HFFc6 (cell line): ENCODE measurements around the gene POLR2F. TPM values are rescaled to one million over a fixed set of nuclear protein-coding genes. Genes with fewer than 3 reads are reported as not detected.
"Not testable (repeated sequence)": the region's sequence is repeated elsewhere in the genome, so short reads cannot be mapped to it uniquely, and the experiment has no call there.

Experiments used
- DNase-seq: peaks from one replicate; pipeline ENCODE4 v3.0.0-alpha.2; 2018
- H3K27ac Mint-ChIP-seq: 2 replicates; pipeline ENCODE4 v1.8.0; 2020; ENCODE audit warnings: mild to moderate bottlenecking, mixed read lengths
- H3K27me3 Mint-ChIP-seq: 2 replicates; pipeline ENCODE4 v1.8.0; 2021; ENCODE audit warnings: mild to moderate bottlenecking, moderate library complexity, mixed read lengths; ENCODE audit not compliant: insufficient read depth
- H3K36me3 Mint-ChIP-seq: 2 replicates; pipeline ENCODE4 v1.8.0; 2021; ENCODE audit warnings: low read depth, mixed read lengths
- H3K4me1 Mint-ChIP-seq: 2 replicates; pipeline ENCODE4 v1.8.0; 2020; ENCODE audit warnings: low read depth, mixed read lengths
- H3K4me3 Mint-ChIP-seq: 2 replicates; pipeline ENCODE4 v1.8.0; 2020; ENCODE audit warnings: mild to moderate bottlenecking, moderate library complexity, mixed read lengths
- H3K9me3 Mint-ChIP-seq: 2 replicates; pipeline ENCODE4 v1.8.0; 2020; ENCODE audit warnings: mild to moderate bottlenecking, mixed read lengths
- CTCF ChIP-seq: fragments of 200-600 bp; sonication (generic); IDR thresholded peaks from 2 replicates; pipeline ENCODE4 v1.5.0; 2021; ENCODE audit warnings: antibody characterized with exemption, mild to moderate bottlenecking
- total RNA-seq, 6 experiments: library from RNA; stranded (reverse); fragmentation: NEBNext Ultra II Directional; extraction: Animal tissue kit (Norgen Biotek cat#: 25700); gene quantifications; 2 replicates in 1 of 6; 3 replicates in 5 of 6; pipeline ENCODE4 v1.2.3, GENCODE V29; 2021

POLR2F gene
- total RNA-seq, 6 experiments from 2014 or later: 91.6 to 130 (median 107) TPM

- Mint-ChIP-seq H3K36me3 (peaks cover 8% of the 10 kb centered on the region), H3K9me3 (no peaks in the 10 kb centered on the region), H3K4me3 (no peak overlapping the region), H3K27me3 (peaks cover 2% of the 10 kb centered on the region; the same call in 1 of the 2 replicates), H3K4me1 (peaks cover 28% of the 10 kb centered on the region), H3K27ac (peak overlapping the region; percentile 42; the same call in 1 of the 2 replicates)
- 0 out of 2 replicates have a peak, but pooled peaks have one; percentile 22 for TF ChIP-seq CTCF
- DNase-seq: no peak
These were observed 2.2 kb upstream of the POLR2F start for GRCh38 chr22:37951305-37951704.

- peaks cover 18% of the 10 kb centered on the region for H3K36me3 Mint-ChIP-seq
- H3K4me1 Mint-ChIP-seq: peaks cover 28% of the 10 kb centered on the region
- not testable (repeated sequence) for H3K27me3 Mint-ChIP-seq, H3K9me3 Mint-ChIP-seq, DNase-seq
- H3K4me3 Mint-ChIP-seq: peak overlapping the region; percentile 98
- H3K27ac Mint-ChIP-seq: peak overlapping the region; percentile 90
These were observed 870 bp upstream of the POLR2F start for GRCh38 chr22:37952629-37953028.

- Mint-ChIP-seq H3K4me3 (peak overlapping the region; percentile 98), H3K9me3 (no peaks in the 10 kb centered on the region), H3K27ac (peak overlapping the region; percentile 90), H3K36me3 (peaks cover 21% of the 10 kb centered on the region), H3K4me1 (peaks cover 28% of the 10 kb centered on the region), H3K27me3 (peaks cover 5% of the 10 kb centered on the region; the same call in 1 of the 2 replicates)
- no peak for TF ChIP-seq CTCF
- peak; percentile 33 for DNase-seq
These were observed 450 bp upstream of the POLR2F start for GRCh38 chr22:37953062-37953436.

- Mint-ChIP-seq H3K36me3 (peaks cover 35% of the 10 kb centered on the region), H3K27ac (peak overlapping the region; percentile 90)
- no peak for TF ChIP-seq CTCF
These were observed 1.2 kb downstream of the POLR2F start for GRCh38 chr22:37954686-37955085.

GRCh38 chr22:37955825-37956397 lies 2.4 kb downstream of the POLR2F start:
- H3K27me3 Mint-ChIP-seq, H3K9me3 Mint-ChIP-seq, H3K4me3 Mint-ChIP-seq, H3K27ac Mint-ChIP-seq, DNase-seq: not testable (repeated sequence)
- H3K36me3 Mint-ChIP-seq: peaks cover 37% of the 10 kb centered on the region
- peaks cover 28% of the 10 kb centered on the region for H3K4me1 Mint-ChIP-seq

More at GRCh38 chr22:37954686-37955085, 1.2 kb downstream of the POLR2F start:
- H3K27me3 Mint-ChIP-seq: peaks cover 5% of the 10 kb centered on the region; the same call in 1 of the 2 replicates
- peak overlapping the region; percentile 98 for H3K4me3 Mint-ChIP-seq
- DNase-seq: no peak
- peaks cover 28% of the 10 kb centered on the region for H3K4me1 Mint-ChIP-seq
- no peaks in the 10 kb centered on the region for H3K9me3 Mint-ChIP-seq

GRCh38 chr22:37957232-37957631 lies 3.7 kb downstream of the POLR2F start:
- no peak for TF ChIP-seq CTCF
- no peak overlapping the region for H3K27ac Mint-ChIP-seq
- H3K9me3 Mint-ChIP-seq: no peaks in the 10 kb centered on the region
- H3K4me1 Mint-ChIP-seq: peaks cover 24% of the 10 kb centered on the region
- no peak for DNase-seq
- no peak overlapping the region; the same call in 1 of the 2 replicates for H3K4me3 Mint-ChIP-seq
- H3K36me3 Mint-ChIP-seq: peaks cover 46% of the 10 kb centered on the region
- H3K27me3 Mint-ChIP-seq: peaks cover 5% of the 10 kb centered on the region; the same call in 1 of the 2 replicates
